NCI-H2029 (cell line): ENCODE measurements around the gene FRY.
A peak's percentile ranks its signal among the peaks of the same experiment; 100 is the strongest.

Experiments
- DNase-seq: peaks from one replicate; lab custom pipeline; 2025; lab: John Stamatoyannopoulos, UW

The FRY gene

GRCh38 chr13:32086366-32086765 is 54.8 kb downstream of the FRY start:
- no peak for DNase-seq

GRCh38 chr13:32086791-32087441 is 55.3 kb downstream of the FRY start:
- peak; percentile 34 for DNase-seq

- peak; percentile 26 for DNase-seq
Measured at GRCh38 chr13:32087955-32088747, 56.6 kb downstream of the FRY start.

GRCh38 chr13:32092496-32092895 is 60.9 kb downstream of the FRY start:
- no peak for DNase-seq

GRCh38 chr13:32093006-32093405 is 61.4 kb downstream of the FRY start:
- no peak for DNase-seq

- DNase-seq: no peak
Measured at GRCh38 chr13:32098272-32098671, 66.7 kb downstream of the FRY start.

GRCh38 chr13:32105653-32106313 is 74.2 kb downstream of the FRY start:
- DNase-seq: no peak

GRCh38 chr13:32107474-32107873 is 75.9 kb downstream of the FRY start:
- DNase-seq: no peak

GRCh38 chr13:32107973-32108372 is 76.4 kb downstream of the FRY start:
- DNase-seq: no peak

- DNase-seq: no peak
Measured at GRCh38 chr13:32113532-32113931, 82.0 kb downstream of the FRY start.

GRCh38 chr13:32114284-32114950 is 82.8 kb downstream of the FRY start:
- no peak for DNase-seq

GRCh38 chr13:32115066-32115465 is 83.5 kb downstream of the FRY start:
- no peak for DNase-seq

GRCh38 chr13:32116210-32116609 is 84.6 kb downstream of the FRY start:
- no peak for DNase-seq

GRCh38 chr13:32117001-32117400 is 85.4 kb downstream of the FRY start:
- DNase-seq: no peak

GRCh38 chr13:32117701-32118100 is 86.1 kb downstream of the FRY start:
- DNase-seq: peak; percentile 40

- no peak for DNase-seq
Measured at GRCh38 chr13:32121316-32121715, 89.7 kb downstream of the FRY start.

GRCh38 chr13:32124743-32125142 is 93.2 kb downstream of the FRY start:
- DNase-seq: no peak

GRCh38 chr13:32125221-32125689 is 93.7 kb downstream of the FRY start:
- no peak for DNase-seq

GRCh38 chr13:32125751-32126150 is 94.2 kb downstream of the FRY start:
- no peak for DNase-seq

GRCh38 chr13:32126278-32126677 is 94.7 kb downstream of the FRY start:
- no peak for DNase-seq

GRCh38 chr13:32126756-32127155 is 95.2 kb downstream of the FRY start:
- DNase-seq: no peak

GRCh38 chr13:32127691-32128090 is 96.1 kb downstream of the FRY start:
- DNase-seq: no peak
